Right lobe of liver (tissue), 4 donors: ENCODE measurements around the gene TGM3.

ENCODE experiments used
- POLR2A ChIP-seq: fragments of 450-650 bp; IDR thresholded peaks from one replicate; pipeline ENCODE4 v1.6.1; 2017; ENCODE audit warnings: antibody characterized with exemption, mild to moderate bottlenecking
- TF ChIP-seq, protein P1 (sequence below), 4 donors: fragments of 200-600 bp in 3 of 4; fragments of 450-650 bp in 1 of 4; IDR thresholded peaks; one replicate each; pipeline versions ENCODE4 v1.5.1 to v1.8.0; 2016 to 2022; ENCODE audit warnings: antibody characterized with exemption in 4 of 4, mild to moderate bottlenecking in 2 of 4
- donor health status: DM: no; HTN: no; CAD: no.
- donor health status: DM: no; HTN: no; CAD: no.
- donor health status: DM: no; HTN: yes; CAD: no.

- TF ChIP-seq, protein P1, sequence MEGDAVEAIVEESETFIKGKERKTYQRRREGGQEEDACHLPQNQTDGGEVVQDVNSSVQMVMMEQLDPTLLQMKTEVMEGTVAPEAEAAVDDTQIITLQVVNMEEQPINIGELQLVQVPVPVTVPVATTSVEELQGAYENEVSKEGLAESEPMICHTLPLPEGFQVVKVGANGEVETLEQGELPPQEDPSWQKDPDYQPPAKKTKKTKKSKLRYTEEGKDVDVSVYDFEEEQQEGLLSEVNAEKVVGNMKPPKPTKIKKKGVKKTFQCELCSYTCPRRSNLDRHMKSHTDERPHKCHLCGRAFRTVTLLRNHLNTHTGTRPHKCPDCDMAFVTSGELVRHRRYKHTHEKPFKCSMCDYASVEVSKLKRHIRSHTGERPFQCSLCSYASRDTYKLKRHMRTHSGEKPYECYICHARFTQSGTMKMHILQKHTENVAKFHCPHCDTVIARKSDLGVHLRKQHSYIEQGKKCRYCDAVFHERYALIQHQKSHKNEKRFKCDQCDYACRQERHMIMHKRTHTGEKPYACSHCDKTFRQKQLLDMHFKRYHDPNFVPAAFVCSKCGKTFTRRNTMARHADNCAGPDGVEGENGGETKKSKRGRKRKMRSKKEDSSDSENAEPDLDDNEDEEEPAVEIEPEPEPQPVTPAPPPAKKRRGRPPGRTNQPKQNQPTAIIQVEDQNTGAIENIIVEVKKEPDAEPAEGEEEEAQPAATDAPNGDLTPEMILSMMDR (IDR thresholded peaks at IDR 0.05): no peak
- TF ChIP-seq POLR2A: no peak
These were observed 36.1 kb upstream of the TGM3 start for GRCh38 chr20:2259731-2260130.
